Esophagus muscularis mucosa (tissue), 4 donors: ENCODE measurements around the gene FAM151B. TPM values are rescaled to one million over a fixed set of nuclear protein-coding genes. Genes with fewer than 3 reads are reported as not detected.

Experiments
- DNase-seq: peaks from one replicate; pipeline ENCODE4 v3.0.0-alpha.2; 2017; ENCODE audit errors: extremely low spot score
- H3K27ac ChIP-seq, 4 donors: fragments of 200-600 bp; sonication (generic); replicated peaks in 1 of 4; 1 replicate in 3 of 4; 2 replicates in 1 of 4; pipeline ENCODE4 v1.5.1; 2016 to 2019; ENCODE audit warnings: mild to moderate bottlenecking in 1 of 4
- H3K27me3 ChIP-seq, 4 donors: fragments of 200-600 bp; sonication (generic); one replicate each; pipeline versions ENCODE4 v1.5.1 to v1.6.0; 2016 to 2019
- H3K36me3 ChIP-seq, 4 donors: fragments of 200-600 bp; sonication (generic); one replicate each; pipeline ENCODE4 v1.5.1; 2016 to 2019
- H3K4me1 ChIP-seq, 4 donors: fragments of 200-600 bp; sonication (generic); one replicate each; pipeline ENCODE4 v1.5.1; 2016 to 2019
- H3K4me3 ChIP-seq, 4 donors: fragments of 200-600 bp; sonication (generic); 1 replicate in 2 of 4; 2 replicates in 2 of 4; pipeline ENCODE4 v1.5.1; 2016 to 2019; ENCODE audit warnings: mild to moderate bottlenecking in 4 of 4, moderate library complexity in 1 of 4
- H3K9me3 ChIP-seq, 4 donors: fragments of 200-600 bp; sonication (generic); 1 replicate in 3 of 4; 2 replicates in 1 of 4; pipeline ENCODE4 v1.5.1; 2016 to 2019
- EP300 ChIP-seq: sonication (generic); formaldehyde crosslinking; IDR thresholded peaks from one replicate; pipeline ENCODE4 v1.6.1; 2017; ENCODE audit warnings: antibody characterized with exemption
- POLR2A ChIP-seq: fragments of 450-650 bp; IDR thresholded peaks from one replicate; pipeline ENCODE4 v1.6.1; 2017; ENCODE audit warnings: antibody characterized with exemption, moderate library complexity, mild to moderate bottlenecking, low read depth
- POLR2AphosphoS5 ChIP-seq, 2 donors: sonication (generic); formaldehyde crosslinking; IDR thresholded peaks; one replicate each; pipeline ENCODE4 v1.6.1; 2017; ENCODE audit warnings: antibody characterized with exemption in 2 of 2
- WGBS: methylation state at CpG from one replicate; pipeline ENCODE4 v1.1.5; 2018; 5-methylcytosine and 5-hydroxymethylcytosine counted together
- intact Hi-C: fragments of 100-400 bp; cut with DNase I; formaldehyde crosslinking; loops from one replicate; pipeline ENCODE4 v1.15.1; 2023
- total RNA-seq, 4 donors: library from RNA; depleted of rRNA; stranded (reverse); fragments of >200 nt; gene quantifications; one replicate each; pipeline versions ENCODE4 v1.1.0 to v1.2.1, GENCODE V29; 2016
- TF ChIP-seq, protein P1 (sequence below), 3 experiments: fragments of 200-600 bp in 2 of 3; fragments of 450-650 bp in 1 of 3; sonication (generic) in 2 of 3; IDR thresholded peaks; one replicate each; pipeline ENCODE4 v1.5.1; 2017 to 2019; ENCODE audit warnings: antibody characterized with exemption in 3 of 3, mild to moderate bottlenecking in 2 of 3, moderate library complexity in 1 of 3

Gene FAM151B
- total RNA-seq, 4 donors from 2014 or later = 1.6 to 2.6 (median 2.2) TPM

DNA sequence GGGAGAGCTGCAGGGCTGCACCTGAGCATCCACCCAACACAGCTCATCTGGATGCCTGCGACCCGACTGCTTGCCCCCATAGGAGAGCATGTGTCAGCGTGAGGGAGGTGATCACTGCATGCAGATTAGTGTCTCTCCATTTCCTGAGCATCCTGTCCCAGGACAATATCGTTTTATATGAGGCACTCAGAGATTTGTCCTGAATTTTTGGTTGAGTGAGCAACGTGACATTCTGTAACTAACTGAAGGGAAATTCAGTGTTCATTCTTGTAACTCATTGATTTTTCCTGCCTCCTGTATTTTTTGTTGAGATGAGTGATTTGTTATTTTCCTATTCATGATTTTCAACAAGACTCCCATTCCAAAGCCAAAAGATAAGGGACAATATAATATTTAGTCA is 102.9 kb downstream of the FAM151B start:
- H3K4me3 ChIP-seq = no peak overlapping the region
- no peaks in the 10 kb centered on the region for H3K4me1 ChIP-seq
- DNase-seq = no peak
- no peak for TF ChIP-seq POLR2AphosphoS5 (IDR thresholded peaks at IDR 0.05)
- H3K27me3 ChIP-seq = no peaks in the 10 kb centered on the region
- intact Hi-C loops = no loop called here
- H3K27ac ChIP-seq = no peak overlapping the region
- no peaks in the 10 kb centered on the region for H3K9me3 ChIP-seq
- 81% methylated on average over 3 of the region's 5 CpGs for WGBS
- H3K36me3 ChIP-seq = no peaks in the 10 kb centered on the region

DNA sequence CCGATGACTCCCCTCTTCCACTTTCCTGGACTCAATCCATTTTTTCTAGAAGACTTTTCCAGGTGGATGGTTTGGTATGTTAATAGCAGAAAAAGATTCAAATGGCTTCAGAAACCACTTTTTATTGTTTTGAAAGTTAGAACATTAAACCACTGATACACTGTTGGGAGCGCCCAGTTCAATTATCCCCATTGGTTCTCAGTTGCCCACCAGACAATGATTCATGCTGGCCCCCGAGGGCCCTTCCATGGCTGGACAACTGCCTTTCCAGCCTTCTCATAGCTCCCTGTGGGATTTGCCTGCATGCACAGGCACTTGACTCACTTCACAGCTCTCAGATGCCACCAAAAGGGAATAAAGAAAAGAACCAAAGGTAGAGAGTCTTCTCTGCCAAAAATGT is 103.5 kb downstream of the FAM151B start:
- Histone ChIP-seq H3K27me3 (no peaks in the 10 kb centered on the region), H3K4me1 (no peaks in the 10 kb centered on the region), H3K27ac (no peak overlapping the region), H3K4me3 (no peak overlapping the region), H3K36me3 (no peaks in the 10 kb centered on the region), H3K9me3 (no peaks in the 10 kb centered on the region)
- TF ChIP-seq, protein P1, sequence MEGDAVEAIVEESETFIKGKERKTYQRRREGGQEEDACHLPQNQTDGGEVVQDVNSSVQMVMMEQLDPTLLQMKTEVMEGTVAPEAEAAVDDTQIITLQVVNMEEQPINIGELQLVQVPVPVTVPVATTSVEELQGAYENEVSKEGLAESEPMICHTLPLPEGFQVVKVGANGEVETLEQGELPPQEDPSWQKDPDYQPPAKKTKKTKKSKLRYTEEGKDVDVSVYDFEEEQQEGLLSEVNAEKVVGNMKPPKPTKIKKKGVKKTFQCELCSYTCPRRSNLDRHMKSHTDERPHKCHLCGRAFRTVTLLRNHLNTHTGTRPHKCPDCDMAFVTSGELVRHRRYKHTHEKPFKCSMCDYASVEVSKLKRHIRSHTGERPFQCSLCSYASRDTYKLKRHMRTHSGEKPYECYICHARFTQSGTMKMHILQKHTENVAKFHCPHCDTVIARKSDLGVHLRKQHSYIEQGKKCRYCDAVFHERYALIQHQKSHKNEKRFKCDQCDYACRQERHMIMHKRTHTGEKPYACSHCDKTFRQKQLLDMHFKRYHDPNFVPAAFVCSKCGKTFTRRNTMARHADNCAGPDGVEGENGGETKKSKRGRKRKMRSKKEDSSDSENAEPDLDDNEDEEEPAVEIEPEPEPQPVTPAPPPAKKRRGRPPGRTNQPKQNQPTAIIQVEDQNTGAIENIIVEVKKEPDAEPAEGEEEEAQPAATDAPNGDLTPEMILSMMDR (IDR thresholded peaks at IDR 0.05) = no peak
- no peak for TF ChIP-seq POLR2A
- no peak for TF ChIP-seq POLR2AphosphoS5 (IDR thresholded peaks at IDR 0.05)
- no peak for TF ChIP-seq EP300
- DNase-seq = no peak
- 91% methylated on average over 3 of the region's 3 CpGs for WGBS
- intact Hi-C loops = no loop called here

DNA sequence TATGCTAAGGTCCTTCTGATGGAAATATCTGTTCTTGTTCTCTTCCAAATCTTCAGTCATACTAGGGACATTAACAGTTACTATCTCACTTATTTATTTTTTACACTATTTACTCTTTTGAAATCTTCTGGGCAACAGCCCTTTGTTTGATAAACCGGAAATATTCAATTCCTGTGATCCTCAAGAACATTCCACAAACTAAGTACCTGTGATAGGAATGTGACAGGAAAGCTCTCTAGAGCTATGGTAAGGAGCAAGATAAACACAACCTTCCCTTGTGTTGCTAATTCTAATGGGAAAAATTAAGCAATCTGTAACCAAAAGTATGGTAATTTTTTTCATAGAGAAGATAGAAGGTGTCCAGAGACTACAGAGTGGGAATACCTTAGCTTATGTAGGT is 104.2 kb downstream of the FAM151B start:
- Histone ChIP-seq H3K4me1 (no peaks in the 10 kb centered on the region), H3K4me3 (no peak overlapping the region), H3K9me3 (no peaks in the 10 kb centered on the region), H3K27ac (no peak overlapping the region), H3K36me3 (no peaks in the 10 kb centered on the region), H3K27me3 (no peaks in the 10 kb centered on the region)
- DNase-seq = no peak
- WGBS = 74% methylated on average over 1 of the region's 1 CpG
- intact Hi-C loops = no loop called here
- no peak for TF ChIP-seq POLR2AphosphoS5 (IDR thresholded peaks at IDR 0.05)
- TF ChIP-seq POLR2A = no peak
- no peak for TF ChIP-seq EP300
- TF ChIP-seq, protein P1 (IDR thresholded peaks at IDR 0.05) = no peak

Other genes starting within 250 kb of the FAM151B start
- gene SERINC5, start 232.1 kb upstream of the FAM151B start, total RNA-seq = 1 to 10 TPM; 5.8 to 9.1 (median 8.3) TPM
- not detected for gene SPZ1, start 168.1 kb upstream of the FAM151B start, total RNA-seq
- 10 to 100 TPM; 16.8 to 40.7 (median 22.8) TPM for gene ZFYVE16, start 80.0 kb upstream of the FAM151B start, total RNA-seq
- gene ANKRD34B, start 82.2 kb downstream of the FAM151B start, total RNA-seq = under 1 TPM in 1 of 4 donors, not detected in 3; under 0.01 TPM
- 10 to 100 TPM in 1 of 4 donors, 1 to 10 TPM in 3; 7.6 to 11.6 (median 9.3) TPM for gene MSH3, start 166.6 kb downstream of the FAM151B start, total RNA-seq
- 10 to 100 TPM in 1 of 4 donors, 1 to 10 TPM in 3; 4.7 to 11.6 (median 8.5) TPM for gene DHFR, start 166.9 kb downstream of the FAM151B start, total RNA-seq